Pancreas (tissue), 10 donors: ENCODE measurements around the gene BCL2L13. TPM values are rescaled to one million over a fixed set of nuclear protein-coding genes. Genes with fewer than 3 reads are reported as not detected.

Source experiments
- ATAC-seq, 4 donors: fragments of 200-7000 bp; cut with Tn5 transposase; one replicate each; pipeline versions ENCODE4 v1.8.0 to v1.9.1; 2020; ENCODE audit warnings: mild to moderate bottlenecking in 4 of 4, moderate library complexity in 4 of 4
- DNase-seq, 6 donors: peaks; one replicate each; pipeline ENCODE4 v3.0.0-alpha.2; 2020
- FAIRE-seq: peaks from 2 replicates; lab custom pipeline; 2012; peaks lifted over from hg19 to GRCh38; lab: Jason Lieb, UNC
- H3K27ac ChIP-seq, 4 donors: fragments of 200-600 bp; sonication (generic); 1 replicate in 3 of 4; 2 replicates in 1 of 4; pipeline versions ENCODE4 v1.5.0 to v1.8.0; 2020
- H3K27me3 ChIP-seq, 4 donors: fragments of 200-600 bp; one replicate each; pipeline ENCODE4 v1.8.0; 2021
- H3K36me3 ChIP-seq, 3 donors: fragments of 200-600 bp; sonication (generic) in 1 of 3; one replicate each; pipeline versions ENCODE4 v1.5.0 to v1.8.0; 2020 to 2021
- H3K4me1 ChIP-seq, 3 donors: fragments of 200-600 bp; one replicate each; pipeline ENCODE4 v1.8.0; 2021
- H3K4me3 ChIP-seq, 4 donors: fragments of 200-600 bp; sonication (generic) in 2 of 4; one replicate each; pipeline versions ENCODE4 v1.5.0 to v1.8.0; 2020 to 2021
- H3K9me3 ChIP-seq, 4 donors: fragments of 200-600 bp; one replicate each; pipeline ENCODE4 v1.8.0; 2021
- CTCF ChIP-seq, 4 donors: fragments of 200-600 bp; sonication (generic) in 3 of 4; IDR thresholded peaks; one replicate each; pipeline versions ENCODE4 v1.5.0 to v1.8.0; 2021; ENCODE audit warnings: antibody characterized with exemption in 4 of 4
- WGBS, 2 donors: extraction: QIAGEN DNeasy Blood & Tissue Kit; methylation state at CpG; one replicate each; pipeline ENCODE4 v1.1.7; 2013; 5-methylcytosine and 5-hydroxymethylcytosine counted together
- intact Hi-C, 3 donors: fragments of 100-400 bp; cut with DNase I; formaldehyde crosslinking; loops; one replicate each; pipeline versions ENCODE4 v1.11.1 to v1.14.2; 2022
- polyA plus RNA-seq, 2 donors: library from polyadenylated mRNA; stranded (reverse); fragments of 200-250 nt; gene quantifications; one replicate each; pipeline ENCODE4 v1.2.3, GENCODE V29; 2013
- total RNA-seq, 6 donors: library from RNA; stranded (reverse); fragmentation: NEBNext Ultra II Directional in 4 of 6; extraction: Animal tissue kit (Norgen Biotek cat#: 25700) in 4 of 6; gene quantifications; one replicate each; pipeline versions ENCODE4 v1.2.1 to v1.2.4, GENCODE V29; 2021 to 2023
- donor health status: healthy with polysubstance abuse.
- donor health status: DM: no; HTN: no; CAD: no; lungs with moderate emphysema.
- donor health status: DM: no; HTN: no; CAD: no.
- donor health status: control.
- donor health status: control.
- donor health status: Bipolar disorder and iron deficiency.
- donor health status: DM: yes; HTN: yes; CAD: no.
- donor health status: DM: no; HTN: no; CAD: no.
- donor health status: DM: no; HTN: no; CAD: no.
- donor health status: DM: yes; HTN: yes; CAD: no.

The BCL2L13 gene
- total and polyA plus RNA-seq, 8 donors: 11.7 to 30.9 (median 25.3) TPM

GRCh38 chr22:17726006-17726927, 87.7 kb downstream of the BCL2L13 start:
- TF ChIP-seq CTCF (IDR thresholded peaks at IDR 0.05): no peak
- no peaks in the 10 kb centered on the region for H3K9me3 ChIP-seq
- no peak overlapping the region for H3K27ac ChIP-seq
- H3K27me3 ChIP-seq: no peaks in the 10 kb centered on the region
- DNase-seq (no peak), FAIRE-seq (no peak), ATAC-seq (no peak)
- intact Hi-C loops: no loop called here
- H3K36me3 ChIP-seq: peaks cover 0 to 36% (median 16%) of the 10 kb centered on the region in 3 donors
- H3K4me1 ChIP-seq: no peaks in the 10 kb centered on the region
- no peak overlapping the region for H3K4me3 ChIP-seq
- 87 to 90% methylated on average over 13 of the region's 13 CpGs for WGBS, 2 donors

- no peak for DNase-seq
- no peak for ATAC-seq
- Histone ChIP-seq H3K4me1 (no peaks in the 10 kb centered on the region), H3K36me3 (peaks cover 0 to 36% (median 16%) of the 10 kb centered on the region in 3 donors), H3K27me3 (no peaks in the 10 kb centered on the region), H3K9me3 (no peaks in the 10 kb centered on the region), H3K4me3 (no peak overlapping the region), H3K27ac (no peak overlapping the region)
- FAIRE-seq: no peak
- 86 to 91% methylated on average over 18 of the region's 18 CpGs for WGBS, 2 donors
- TF ChIP-seq CTCF (IDR thresholded peaks at IDR 0.05): no peak
- intact Hi-C loops: no loop called here
These were observed 88.7 kb downstream of the BCL2L13 start for GRCh38 chr22:17726928-17727897.

GRCh38 chr22:17728786-17729185, 90.2 kb downstream of the BCL2L13 start:
- no peak for TF ChIP-seq CTCF (IDR thresholded peaks at IDR 0.05)
- 90% methylated on average over 8 of the region's 8 CpGs for WGBS, 2 donors
- ATAC-seq: no peak
- Histone ChIP-seq H3K9me3 (no peaks in the 10 kb centered on the region), H3K36me3 (peaks cover 0 to 40% (median 19%) of the 10 kb centered on the region in 3 donors), H3K4me3 (no peak overlapping the region), H3K27me3 (no peaks in the 10 kb centered on the region), H3K4me1 (no peaks in the 10 kb centered on the region), H3K27ac (no peak overlapping the region)
- FAIRE-seq: no peak
- DNase-seq: no peak
- intact Hi-C loops: no loop called here

GRCh38 chr22:17729561-17729960, 91.0 kb downstream of the BCL2L13 start:
- no peaks in the 10 kb centered on the region for H3K27me3 ChIP-seq
- no peaks in the 10 kb centered on the region for H3K9me3 ChIP-seq
- WGBS, 2 donors: 83 to 89% methylated on average over 6 of the region's 6 CpGs
- TF ChIP-seq CTCF (IDR thresholded peaks at IDR 0.05): no peak
- DNase-seq (no peak), ATAC-seq (no peak), FAIRE-seq (no peak)
- intact Hi-C loops: no loop called here
- H3K36me3 ChIP-seq: peaks cover 0 to 48% (median 22%) of the 10 kb centered on the region in 3 donors
- no peaks in the 10 kb centered on the region for H3K4me1 ChIP-seq
- no peak overlapping the region for H3K4me3 ChIP-seq
- no peak overlapping the region for H3K27ac ChIP-seq
